Stimulated activated CD4-positive, alpha-beta T cell treated with anti-CD3 and anti-CD28 coated beads, Interleukin-2, amount 100 ng/mL, for 24 hours (primary cell): Measurements from ENCODE around the gene FAM163B.
A peak's percentile ranks its signal among the peaks of the same experiment; 100 is the strongest.

Experiments used
- DNase-seq, 2 donors: peaks; one replicate each; pipeline ENCODE4 v3.0.0-alpha.2; 2020

The FAM163B gene

DNA sequence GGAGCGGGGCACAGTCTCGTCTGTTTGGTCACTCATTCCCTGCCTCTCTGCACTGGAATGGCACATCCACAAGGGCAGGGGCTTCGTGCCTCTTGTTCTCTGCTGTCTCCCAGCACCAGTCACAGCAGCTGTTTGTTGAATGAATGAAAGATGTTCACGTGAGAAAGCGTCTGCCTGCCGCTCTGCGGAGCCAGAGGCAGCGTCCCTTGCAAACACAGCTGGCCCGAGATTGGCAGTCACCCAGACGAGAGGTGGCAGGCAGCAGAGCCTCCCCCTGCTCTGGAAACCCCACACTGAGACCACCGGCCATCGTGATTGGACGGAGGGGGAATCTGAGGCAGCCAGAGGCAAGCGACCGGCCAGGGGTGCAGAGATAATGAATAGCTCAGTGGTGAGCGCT lies 6.0 kb upstream of the FAM163B start:
- no peak for DNase-seq

DNA sequence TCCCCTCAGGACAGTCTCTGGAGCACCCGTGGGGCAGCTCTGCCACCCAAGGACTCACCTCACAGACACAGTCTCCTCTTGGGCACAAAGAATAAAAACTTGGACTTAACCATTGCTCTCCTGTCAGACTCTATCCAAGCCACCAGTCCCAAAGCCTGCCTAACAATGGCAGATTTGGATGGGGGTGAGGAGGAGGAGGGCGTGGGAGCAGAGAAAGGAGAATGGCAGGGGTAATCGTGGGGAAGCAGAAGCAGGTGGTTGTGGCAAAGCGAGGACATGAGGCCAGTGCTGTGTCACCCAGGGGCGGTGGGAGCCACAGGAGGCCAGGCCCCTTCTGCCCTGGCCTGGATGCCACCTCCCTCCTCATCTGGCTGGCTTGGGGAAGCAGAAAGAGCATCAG lies 5.5 kb upstream of the FAM163B start:
- no peak for DNase-seq

DNA sequence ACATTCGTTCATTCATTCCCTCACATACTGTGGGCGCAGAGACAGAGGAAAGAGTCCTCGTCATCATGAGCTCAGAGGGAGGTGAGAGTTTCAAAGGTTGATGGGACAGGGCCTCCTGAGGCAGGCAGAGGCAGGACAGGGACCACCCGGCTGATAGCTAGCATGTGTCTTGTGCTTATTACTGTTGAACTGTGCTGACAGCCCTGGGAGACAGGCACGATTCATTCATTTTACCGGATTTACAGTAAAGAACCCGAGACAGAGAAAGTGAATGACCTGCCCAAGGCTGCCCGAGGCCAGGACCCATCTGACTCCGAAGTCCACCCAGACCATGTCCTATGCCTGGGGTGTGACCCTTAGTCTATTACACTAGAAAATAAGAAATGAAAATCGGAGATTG lies 4.9 kb upstream of the FAM163B start:
- no peak for DNase-seq

DNA sequence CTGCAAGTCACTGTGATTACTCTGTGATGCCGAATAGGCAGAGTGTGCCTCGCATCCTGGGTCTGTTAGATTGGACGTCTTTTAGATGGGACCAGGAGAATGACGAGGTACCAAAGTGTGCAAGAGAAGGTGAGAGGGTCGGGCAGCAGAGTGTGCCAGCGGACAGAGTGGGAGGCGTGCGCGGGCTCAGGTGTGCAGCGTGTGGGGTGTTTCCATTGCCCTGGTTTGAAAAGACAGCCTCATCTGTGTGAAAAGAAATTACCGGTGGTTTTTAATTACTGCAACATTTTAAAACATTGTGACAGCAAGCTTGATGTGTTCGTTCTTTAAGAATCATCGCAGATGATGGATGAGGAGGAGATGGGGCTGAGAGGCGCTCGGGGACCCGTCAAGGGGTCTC lies 4.2 kb upstream of the FAM163B start:
- DNase-seq, result no peak

DNA sequence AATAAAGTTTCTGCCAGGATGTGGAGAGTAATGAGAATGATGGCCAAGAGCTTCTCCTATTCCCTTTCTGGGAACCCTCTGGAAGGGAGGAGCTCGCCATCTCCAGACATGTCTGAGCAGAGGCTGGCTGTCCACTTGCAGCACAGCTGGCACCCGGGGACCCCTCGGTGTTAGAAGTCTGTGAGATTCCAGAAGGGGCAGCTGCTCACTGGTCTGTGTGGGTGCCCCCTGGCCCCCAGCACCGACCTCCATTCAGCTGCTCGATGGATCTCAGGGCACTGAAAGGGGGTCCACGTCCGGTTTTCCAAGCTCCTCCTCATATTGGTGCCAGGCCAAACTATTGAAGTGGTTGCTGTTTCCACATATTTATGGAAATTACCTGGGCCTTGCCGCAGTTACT lies 3.6 kb upstream of the FAM163B start:
- no peak for DNase-seq

DNA sequence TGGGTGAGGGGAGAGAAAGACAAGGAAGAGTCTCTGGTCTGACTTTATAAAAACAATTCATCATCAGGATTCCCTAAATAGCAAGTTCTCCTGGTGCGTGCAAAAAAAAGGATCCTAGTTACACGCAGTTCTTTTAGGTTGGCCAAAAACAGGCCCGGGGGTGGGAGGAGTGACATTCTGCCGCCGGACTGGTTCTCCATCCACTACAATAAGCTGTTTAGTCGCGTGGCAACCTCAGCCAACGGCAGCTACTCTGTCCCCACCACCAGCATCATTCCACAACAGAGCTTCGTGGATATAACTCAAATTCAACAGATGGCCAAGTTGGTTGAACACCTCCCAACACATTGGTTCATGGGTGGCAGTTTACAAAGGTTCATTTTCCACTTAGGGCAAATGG lies 2.9 kb upstream of the FAM163B start:
- no peak for DNase-seq

DNA sequence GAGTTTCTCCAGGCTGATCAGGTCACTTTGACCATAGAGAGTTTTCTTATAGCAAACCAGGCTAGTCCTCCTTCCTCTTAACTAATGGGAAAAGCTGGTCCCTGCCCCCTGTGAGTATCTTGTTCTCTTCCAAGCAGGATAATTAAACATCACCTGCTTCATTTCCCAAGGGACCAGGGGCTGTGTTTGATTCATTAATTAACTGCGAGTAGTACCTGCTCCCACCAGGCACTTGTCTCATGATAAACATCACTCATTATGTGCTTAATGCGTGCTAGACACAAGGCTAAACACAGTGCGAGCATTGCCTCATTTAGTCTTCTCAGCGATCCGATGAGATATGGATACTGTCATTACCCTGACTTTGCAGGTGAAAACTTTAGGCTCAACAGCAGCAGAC lies 1.7 kb upstream of the FAM163B start:
- no peak for DNase-seq

DNA sequence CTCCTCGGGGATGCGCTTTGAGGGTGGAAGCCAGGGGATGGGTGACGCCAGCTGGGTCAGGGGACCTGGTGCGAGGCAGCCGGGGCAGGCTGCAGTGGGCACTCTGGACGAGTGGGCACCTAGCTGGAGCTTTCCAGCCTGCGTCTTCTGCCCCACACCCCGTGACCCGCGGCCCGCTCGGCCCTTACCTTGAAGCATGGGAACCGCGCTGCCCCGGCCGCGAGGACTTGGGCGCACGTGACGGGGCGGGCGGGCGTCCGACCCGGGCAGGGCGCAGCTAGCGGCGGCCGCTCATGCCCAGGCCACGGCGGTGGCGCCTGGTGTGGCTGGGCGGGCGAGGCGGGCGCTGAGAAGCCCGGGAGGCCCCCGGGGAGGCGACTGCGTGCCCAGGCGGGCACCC lies 300 bp downstream of the FAM163B start:
- no peak for DNase-seq

DNA sequence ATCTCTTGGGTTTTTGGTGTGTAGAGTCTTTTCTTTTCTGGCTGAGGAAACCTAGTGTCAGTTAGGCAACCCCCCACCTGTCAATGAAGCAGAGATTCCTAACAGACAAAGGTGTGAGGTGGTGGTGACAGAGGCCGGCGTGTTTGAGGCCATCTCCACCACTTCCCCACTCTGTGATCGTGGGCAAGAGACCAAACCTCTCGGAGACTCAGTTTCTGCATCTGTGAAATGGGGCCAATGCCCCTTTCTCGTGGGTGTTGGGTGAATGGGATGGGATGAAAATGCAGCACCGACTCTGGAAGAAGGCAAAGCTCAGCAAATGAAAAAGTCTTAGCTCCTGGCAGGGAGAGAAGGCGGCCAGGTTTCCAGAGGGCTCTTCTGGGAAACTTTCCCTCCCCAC lies 807 bp downstream of the FAM163B start:
- no peak for DNase-seq

DNA sequence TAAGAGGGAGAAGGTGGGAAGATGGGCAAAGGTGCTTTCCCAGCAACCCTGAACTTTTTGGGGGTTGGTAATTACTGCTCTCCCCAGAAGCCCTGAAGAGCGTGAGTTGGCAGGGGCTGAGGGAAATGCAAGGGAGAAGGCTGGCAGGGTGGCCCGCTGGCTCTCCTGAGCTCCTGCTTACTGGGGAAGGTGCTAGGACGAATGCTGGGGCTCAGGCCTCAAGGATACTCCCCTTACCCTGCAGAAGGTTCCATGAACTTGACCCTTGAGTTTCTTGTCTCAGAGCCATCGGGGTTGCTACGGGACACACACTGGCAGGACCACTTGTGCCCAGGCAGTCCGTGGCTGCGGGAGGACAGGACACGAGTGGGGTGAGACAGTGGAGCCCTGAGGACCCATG lies 1.2 kb downstream of the FAM163B start:
- DNase-seq, result no peak

DNA sequence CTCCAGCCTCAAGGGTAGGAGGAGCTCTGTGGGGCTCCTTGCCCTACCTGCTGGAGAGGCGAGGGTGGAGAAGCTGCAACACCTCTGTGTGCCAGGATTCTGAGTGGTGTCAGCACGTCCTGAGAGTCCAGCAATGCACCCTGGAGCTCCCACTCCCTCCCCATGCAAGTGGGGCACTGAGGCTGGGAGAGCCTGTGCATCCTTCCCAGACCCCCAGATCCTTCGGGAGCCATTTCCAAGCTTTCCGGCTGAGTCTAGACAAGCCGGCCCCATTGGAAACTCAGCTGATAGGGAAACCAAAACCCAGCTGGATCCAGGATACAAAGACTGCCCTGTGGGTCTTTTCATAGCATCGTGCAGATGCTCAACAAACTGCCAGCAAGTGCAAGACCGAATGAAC lies 1.8 kb downstream of the FAM163B start:
- no peak for DNase-seq

DNA sequence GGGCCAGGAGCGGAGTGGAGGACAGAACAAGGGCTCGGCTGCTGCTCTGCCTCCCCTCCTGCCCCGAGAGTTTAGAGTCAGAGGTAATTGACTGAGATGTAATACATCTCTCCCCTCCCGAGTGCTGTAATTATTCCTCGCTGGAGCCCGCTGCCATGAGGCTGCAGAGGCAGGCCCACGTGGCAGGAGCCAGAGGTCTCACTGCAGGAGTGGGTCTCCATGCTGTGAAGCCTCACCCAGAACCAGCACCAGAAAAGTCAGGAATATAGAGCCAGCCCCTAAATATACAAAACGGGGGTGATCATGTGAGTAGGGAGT lies 2.5 kb downstream of the FAM163B start:
- no peak for DNase-seq

DNA sequence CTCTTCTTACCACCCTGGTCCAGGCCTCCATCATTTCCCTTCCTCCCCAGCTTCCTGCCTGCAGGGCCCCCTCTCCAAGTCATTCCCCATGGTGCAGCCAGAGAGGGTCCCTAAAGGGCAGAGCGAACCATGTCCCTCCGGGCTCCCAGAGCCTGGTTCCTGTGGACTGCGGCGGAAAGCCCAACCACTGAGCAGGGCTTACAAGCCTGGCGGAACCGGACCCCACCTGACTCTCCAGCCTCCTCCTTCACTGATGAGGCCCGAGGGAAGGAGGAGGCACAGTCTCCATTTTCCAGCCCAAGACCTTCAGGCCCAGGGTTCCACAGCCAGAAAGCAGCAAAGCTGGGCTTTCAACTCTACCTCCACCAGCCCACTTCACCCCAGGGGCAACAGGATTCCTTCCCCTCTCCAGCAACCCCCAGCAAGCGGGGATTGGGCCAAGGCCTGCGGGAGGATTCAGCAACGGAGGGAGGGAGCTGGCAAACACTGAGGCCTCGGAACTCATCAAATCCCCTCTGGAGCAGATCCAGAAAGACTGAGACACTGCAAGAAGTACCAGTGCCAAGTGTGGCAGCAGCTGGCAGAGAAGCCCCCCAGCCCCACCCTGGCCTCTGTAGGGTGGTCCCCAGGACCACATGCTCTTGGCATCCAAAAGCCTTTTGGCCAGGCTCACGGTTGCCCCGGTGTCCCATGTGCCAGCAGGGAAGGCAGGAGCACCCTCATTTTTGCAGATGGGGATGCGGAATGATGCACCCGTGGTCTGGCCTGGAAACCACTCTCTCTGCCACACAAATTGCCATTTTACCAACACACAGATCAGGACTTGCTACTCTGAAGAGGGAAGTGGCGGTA lies 3.1 kb downstream of the FAM163B start:
- no peak for DNase-seq

DNA sequence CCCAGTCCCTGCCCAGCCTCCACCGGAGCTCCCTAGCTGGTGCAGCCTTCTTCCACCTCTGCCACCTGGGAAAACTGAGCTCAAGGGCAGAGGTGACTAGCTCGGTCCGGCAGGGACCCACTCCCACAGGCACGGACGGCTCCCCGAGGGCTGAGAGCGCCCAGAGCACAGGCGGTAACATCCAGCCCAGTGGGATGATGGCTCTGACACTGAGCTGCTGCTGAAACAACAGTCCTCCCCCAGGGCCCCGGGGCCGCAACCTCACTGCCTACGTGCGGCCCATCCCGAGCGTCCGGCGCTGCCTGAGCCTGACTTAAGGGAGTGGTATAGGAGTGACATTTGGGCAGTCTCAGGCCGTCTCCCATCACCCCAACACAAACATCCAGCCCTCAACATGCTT lies 3.7 kb downstream of the FAM163B start:
- no peak for DNase-seq

DNA sequence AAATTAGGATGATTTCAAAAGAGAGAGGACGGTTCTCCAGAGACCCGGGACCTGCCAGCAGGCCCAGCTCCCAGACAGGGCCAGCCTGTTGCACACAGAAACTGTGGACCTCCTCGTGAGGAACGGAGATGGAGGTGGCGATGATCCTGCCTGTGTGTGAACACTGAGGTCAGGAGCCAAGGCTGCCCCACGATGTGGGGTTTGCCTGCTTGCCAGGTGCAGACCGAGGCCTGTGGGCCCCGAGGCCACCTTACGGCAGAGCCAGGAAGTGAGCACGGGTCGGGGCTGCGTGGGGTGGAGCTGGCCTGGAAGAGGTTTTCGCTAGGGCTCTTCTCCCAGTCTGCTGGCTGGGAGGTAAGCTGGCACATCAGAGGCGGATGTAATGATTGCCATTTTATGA lies 4.3 kb downstream of the FAM163B start:
- no peak for DNase-seq

DNA sequence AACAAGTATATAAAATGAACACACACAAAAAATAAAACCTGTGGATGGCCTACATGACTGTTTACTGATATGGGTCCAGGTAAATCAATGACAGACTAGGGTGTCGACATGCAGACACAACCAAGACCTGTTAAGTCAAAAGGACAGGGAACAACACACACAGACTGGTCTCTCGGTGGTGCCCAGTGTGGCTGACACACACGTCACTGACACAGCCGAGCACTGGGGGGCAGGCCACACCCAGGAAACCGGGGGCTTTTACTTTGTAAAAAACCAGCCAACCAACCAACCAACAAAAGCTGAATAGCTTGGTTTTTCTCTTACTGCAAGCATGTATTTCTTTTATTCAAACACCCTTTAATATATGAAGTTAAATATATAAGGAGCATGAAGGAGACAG lies 5.0 kb downstream of the FAM163B start:
- DNase-seq, result peak in 1 of 2 donors; percentile 34

DNA sequence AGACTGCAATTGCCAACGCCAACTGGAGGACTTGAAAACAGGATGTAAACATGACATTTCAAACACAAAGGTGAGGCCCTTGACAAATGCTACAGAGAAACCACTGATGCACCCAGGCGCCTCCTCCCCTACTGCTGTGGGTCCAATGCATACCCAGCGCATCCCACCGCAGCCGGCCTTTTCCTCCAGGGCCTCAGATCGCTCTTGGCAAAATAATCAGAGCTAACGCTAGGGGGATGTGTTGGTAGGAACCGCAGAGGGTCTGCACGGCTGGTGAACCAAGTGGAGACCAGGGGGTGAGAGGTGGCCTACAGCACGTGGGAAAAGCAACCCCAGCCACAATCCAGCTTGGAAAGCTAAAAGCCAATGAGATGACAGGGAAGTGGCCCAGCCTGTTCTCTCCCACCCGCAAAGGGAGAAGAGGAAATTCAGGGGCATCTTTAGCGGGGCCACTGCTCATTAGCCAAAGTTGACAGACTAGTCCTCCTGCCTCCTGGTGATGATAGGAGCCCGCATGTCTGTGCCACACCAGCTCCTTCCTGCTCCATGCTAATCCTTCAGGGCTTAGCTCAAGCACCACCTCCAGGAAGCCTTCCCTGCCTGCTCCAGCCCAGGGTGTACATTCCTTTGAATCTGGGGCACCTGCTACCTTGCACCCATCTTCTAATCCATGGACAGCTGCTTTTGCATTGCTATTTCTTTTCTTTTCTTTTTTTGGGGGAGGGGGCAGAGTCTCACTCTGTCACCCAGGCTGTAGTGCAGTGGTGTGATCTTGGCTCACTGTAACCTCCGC lies 5.9 kb downstream of the FAM163B start:
- no peak for DNase-seq

DNA sequence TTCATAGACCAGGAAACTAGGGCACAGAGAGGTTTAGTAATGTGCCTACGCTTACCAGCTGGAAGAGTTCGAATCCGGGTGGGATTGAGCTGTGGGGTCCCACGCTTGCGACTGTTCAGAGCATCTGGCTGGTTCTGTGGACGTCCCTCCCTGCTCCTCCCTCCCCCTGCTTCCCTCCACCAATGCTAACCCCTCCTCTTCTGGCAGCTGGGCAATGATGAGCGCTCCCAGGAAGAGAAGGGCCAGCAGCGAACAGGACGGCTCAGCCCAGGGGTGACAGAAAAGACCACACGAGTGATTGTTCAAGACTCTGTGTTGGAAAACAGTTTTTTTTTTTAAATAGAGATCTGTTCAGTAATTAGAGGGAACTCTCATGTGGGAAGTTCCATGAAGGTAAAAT lies 6.9 kb downstream of the FAM163B start:
- DNase-seq, result no peak

DNA sequence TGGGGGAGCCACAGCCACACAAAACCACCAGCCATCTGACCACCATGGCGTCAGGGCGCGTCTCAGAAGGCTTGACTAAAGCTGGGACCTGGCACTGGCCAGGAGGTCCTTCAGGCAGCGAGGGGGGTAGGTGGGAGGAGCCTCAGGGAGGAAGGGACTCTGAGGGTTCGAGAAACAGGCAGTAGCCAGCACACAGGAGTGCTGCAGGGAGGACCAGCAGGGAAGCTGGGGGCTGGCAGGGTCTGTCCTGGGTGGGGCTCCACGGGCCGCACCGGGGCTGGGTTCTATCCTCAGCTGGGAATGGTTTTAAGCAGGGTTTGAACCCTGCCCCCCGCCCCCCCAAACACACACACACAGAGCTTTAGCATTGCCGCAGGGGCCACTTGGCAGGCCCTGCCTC lies 7.4 kb downstream of the FAM163B start:
- no peak for DNase-seq

DNA sequence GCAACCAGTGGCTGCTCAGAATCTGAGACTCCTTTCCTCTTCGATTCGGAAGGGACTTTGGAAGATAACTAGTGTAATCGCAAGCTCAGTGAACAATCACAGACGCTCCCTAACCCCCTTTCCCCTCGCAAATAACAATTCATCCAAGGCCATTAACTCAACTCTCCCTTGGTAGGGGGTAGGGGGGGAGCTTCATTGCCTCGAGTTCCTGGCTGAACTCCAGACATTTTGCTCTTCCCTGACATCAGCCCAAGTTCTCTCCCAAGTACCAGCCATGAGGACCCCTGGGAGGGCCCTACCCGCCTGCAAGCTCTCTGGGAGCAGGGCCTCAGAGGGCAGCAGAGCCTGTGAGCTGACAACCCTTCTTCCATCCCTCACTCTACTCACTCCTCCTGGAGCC lies 8.4 kb downstream of the FAM163B start:
- no peak for DNase-seq

DNA sequence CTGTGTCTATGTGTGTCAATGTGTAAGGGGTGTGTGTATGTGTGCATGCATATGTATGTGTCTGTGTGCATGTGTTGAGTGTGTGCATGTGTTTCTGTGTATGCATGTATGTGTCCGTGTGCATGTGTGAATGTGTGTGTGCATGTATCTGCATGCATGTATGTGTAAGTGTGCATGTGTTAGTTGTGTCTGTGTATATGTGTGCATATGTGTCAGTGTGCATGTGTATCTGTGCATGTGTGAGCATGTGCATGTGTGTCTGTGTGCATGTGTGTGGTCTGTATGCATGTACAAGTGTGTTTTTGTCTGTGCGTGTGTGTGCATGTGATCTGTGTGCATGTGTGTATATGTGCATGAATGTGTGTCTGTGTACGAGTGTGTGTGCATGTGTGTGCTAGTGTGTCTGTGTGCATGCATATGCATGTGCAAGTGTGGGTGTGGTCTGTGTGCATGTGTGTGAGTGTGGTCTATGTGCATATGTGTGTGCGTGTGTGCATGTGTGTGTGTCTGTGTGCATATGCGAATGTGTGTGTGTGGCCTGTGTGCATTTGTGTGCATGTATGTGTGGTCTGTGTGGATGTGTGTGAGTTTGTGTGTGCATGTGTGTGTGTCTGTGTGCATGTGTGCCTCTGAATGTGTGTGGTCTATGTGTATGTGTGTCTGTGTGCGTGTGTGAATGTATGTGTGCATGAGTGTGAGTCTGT lies 9.6 kb downstream of the FAM163B start:
- no peak for DNase-seq

DNA sequence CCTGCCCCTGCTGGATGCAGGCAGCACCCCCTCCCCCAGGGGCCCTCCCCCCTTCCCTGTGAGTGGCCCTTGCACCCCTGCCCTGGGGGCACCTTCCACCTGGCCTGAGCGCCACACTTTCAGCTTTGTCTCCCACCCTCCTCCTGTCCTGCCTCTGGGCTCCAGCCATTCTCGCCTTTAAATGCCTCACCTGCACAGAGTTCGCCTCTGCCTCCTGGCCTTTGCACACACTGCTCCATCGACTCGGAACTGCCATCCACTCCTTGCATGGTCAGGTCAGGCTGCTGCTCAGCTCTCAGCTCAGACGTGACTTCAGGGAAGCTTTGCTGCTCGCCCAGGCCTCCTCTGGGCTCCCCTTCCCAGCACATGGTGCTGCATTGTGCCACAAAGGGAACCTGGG lies 10.2 kb downstream of the FAM163B start:
- no peak for DNase-seq

DNA sequence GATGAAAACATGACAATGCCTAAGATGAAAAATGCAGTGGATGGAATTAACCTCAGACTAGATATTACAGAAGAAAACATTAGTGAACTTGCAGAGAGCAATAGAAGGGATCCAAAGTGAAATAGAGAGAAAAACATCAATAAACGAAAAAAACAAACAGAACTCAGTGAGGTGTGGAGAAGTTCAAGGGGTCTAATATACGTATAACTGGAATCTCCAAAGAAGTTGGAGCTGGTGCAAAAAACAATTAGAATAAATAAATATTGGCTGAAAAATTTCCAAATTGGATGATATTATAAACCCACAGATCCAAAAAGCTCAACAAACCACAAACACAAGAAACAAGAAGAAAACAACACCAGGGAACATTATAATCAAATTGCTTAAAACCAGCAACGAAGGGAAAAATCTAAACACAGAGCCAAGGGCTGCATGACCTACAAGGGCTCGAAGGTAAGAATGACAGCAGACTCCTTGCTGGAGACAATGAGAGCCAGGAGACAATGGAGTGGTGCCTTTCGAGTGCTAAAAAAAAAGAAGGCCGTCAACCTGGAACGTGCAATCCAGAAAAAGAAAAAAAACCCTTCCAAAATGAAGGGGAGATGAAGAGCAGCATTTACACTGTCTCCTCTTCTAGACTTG lies 11.8 kb downstream of the FAM163B start:
- no peak for DNase-seq

DNA sequence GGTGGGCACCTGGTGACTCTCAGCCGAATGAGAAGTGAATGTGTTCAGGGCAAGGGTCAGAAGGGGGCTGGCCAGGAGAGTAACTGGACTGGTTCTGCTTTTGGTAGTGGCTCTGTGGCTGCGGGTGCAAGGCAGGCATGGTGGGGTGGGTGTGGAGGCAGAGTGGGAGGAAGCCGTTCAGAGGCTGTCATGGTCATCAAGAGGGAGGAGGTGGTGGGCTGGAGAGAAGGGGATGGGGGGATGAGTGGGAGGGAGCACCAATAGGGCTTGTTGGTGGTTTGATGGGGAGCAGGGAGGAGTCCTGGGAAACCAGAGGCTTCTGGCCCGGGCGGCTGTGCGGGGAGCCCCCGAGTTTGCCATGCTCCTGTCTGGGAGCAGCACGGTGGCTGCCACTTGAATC lies 13.3 kb downstream of the FAM163B start:
- no peak for DNase-seq
